ENCODE data around the gene JUND. TPM values are rescaled to one million over a fixed set of nuclear protein-coding genes. Genes with fewer than 3 reads are reported as not detected.

JUND gene
- total RNA-seq, 2 donors from 2014 or later = 521 to 844 TPM

DNA sequence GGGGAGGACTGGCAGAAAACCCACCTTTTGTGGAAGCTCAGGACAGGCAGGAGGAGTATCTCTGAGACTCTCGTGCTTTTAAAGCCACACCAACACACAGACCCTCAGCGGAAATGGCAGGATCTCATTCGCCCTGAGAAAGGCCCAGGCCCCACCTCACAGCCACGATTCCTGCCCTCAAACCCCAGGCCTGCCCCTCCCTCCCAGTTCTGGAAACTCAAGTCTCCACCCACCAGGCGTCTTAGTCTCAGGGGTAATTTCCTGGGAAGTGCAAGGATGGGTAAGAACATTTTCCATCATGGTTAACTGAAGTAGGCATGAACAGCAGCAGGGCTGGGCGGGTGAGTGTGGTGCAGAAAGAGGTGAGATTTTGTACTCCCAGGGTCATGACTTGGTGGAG is 47.2 kb downstream of the JUND start:
- peaks cover 10% of the 10 kb centered on the region for H3K27me3 ChIP-seq (replicated peaks; ENCODE audit: insufficient read depth)
- H3K27ac ChIP-seq = no peak overlapping the region
- DNase-seq (ENCODE audit: low spot score) = no peak
- intact Hi-C loops (cut with DNase I) = no loop called here
- H3K36me3 ChIP-seq = no peaks in the 10 kb centered on the region
- no peaks in the 10 kb centered on the region for H3K9me3 ChIP-seq
- TF ChIP-seq POLR2A (IDR thresholded peaks at IDR 0.05) (no peak), POLR2AphosphoS5 (IDR thresholded peaks at IDR 0.05) (no peak)
- TF ChIP-seq, protein P1, sequence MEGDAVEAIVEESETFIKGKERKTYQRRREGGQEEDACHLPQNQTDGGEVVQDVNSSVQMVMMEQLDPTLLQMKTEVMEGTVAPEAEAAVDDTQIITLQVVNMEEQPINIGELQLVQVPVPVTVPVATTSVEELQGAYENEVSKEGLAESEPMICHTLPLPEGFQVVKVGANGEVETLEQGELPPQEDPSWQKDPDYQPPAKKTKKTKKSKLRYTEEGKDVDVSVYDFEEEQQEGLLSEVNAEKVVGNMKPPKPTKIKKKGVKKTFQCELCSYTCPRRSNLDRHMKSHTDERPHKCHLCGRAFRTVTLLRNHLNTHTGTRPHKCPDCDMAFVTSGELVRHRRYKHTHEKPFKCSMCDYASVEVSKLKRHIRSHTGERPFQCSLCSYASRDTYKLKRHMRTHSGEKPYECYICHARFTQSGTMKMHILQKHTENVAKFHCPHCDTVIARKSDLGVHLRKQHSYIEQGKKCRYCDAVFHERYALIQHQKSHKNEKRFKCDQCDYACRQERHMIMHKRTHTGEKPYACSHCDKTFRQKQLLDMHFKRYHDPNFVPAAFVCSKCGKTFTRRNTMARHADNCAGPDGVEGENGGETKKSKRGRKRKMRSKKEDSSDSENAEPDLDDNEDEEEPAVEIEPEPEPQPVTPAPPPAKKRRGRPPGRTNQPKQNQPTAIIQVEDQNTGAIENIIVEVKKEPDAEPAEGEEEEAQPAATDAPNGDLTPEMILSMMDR (IDR thresholded peaks at IDR 0.05) = no peak
- no peak overlapping the region for H3K4me3 ChIP-seq
- 29% methylated on average over 6 of the region's 6 CpGs for WGBS
- no peaks in the 10 kb centered on the region for H3K4me1 ChIP-seq (replicated peaks)

DNA sequence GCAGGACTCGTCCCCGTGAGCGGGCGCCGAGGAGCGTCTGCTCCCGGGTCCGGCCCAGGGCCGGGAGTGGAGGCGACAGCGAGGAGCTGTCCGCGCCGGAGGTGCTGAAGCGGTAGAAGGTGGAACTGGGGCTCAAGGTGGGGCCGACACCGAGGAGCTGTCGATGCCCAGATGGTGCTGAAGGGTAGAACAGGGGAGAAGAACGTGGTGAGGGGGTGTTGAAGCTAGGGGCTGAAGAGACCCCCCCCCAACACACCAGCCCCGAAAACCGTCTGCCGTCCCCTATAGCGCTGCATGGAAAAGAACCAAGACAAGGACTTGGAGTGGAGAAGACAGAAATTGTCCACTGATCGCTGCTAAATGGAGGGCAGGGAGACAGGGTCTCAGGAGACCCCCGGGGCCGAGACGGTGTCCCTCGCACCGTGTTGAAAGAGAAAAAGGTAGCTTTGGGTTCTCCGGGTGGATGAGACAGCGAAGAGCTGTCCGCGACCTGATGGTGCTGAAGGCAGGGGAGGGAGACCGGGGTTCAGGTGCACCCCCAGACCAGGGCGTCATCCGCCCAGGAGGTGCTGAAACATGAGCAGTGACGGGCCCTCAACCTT is 48.1 kb downstream of the JUND start:
- 20% methylated on average over 36 of the region's 37 CpGs for WGBS
- DNase-seq (ENCODE audit: low spot score) = no peak
- H3K27me3 ChIP-seq (replicated peaks; ENCODE audit: insufficient read depth) = peaks cover 10% of the 10 kb centered on the region

DNA sequence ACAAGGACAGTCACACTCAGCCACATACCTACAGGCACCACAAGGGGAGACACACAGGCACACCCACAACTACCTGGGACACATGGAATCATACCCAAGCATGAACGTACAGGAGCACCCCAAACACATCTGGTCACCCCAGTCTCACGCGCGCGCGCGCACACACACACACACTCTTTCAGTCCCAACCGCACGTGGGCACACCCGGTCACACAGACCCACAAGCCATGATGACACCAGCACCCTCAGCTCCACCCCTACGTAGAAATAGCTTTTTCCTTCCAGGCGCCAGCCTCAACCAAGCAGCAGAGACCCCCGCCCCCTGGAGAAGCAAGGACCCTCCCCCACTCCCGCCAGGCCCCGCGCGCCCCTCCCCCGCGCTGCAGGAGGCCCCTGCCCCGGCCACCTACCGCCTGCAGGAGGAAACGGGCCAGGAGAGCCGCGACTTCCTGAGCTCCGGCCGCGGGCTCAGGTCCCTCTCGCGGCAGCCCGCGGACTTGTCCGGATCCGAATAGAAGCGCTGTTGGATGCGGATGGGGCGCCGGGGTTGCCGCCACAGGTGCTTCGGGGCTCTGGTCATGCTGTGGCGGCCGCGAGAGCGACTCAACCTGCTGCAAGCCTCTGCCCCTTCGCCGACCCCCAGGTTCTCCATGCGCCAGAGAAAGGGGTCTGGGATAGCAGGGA is 48.7 kb downstream of the JUND start:
- TF ChIP-seq POLR2AphosphoS5 (IDR thresholded peaks at IDR 0.05) (no peak), POLR2A (IDR thresholded peaks at IDR 0.05) (no peak)
- TF ChIP-seq, protein P1 (IDR thresholded peaks at IDR 0.05) = no peak
- no peaks in the 10 kb centered on the region for H3K36me3 ChIP-seq
- intact Hi-C loops (cut with DNase I) = no loop called here
- H3K4me1 ChIP-seq (replicated peaks) = no peaks in the 10 kb centered on the region
- H3K27me3 ChIP-seq (replicated peaks; ENCODE audit: insufficient read depth) = peaks cover 10% of the 10 kb centered on the region
- WGBS = 7% methylated on average over 36 of the region's 46 CpGs
- DNase-seq (ENCODE audit: low spot score) = no peak
- no peaks in the 10 kb centered on the region for H3K9me3 ChIP-seq
- no peak overlapping the region for H3K4me3 ChIP-seq
- H3K27ac ChIP-seq = no peak overlapping the region

More for the DNA sequence above, 48.1 kb downstream of the JUND start:
- Histone ChIP-seq H3K9me3 (no peaks in the 10 kb centered on the region), H3K4me3 (no peak overlapping the region), H3K4me1 (replicated peaks) (no peaks in the 10 kb centered on the region), H3K36me3 (no peaks in the 10 kb centered on the region), H3K27ac (no peak overlapping the region)
- intact Hi-C loops (cut with DNase I) = no loop called here
- TF ChIP-seq, protein P1 (IDR thresholded peaks at IDR 0.05) = no peak
- TF ChIP-seq POLR2A (IDR thresholded peaks at IDR 0.05) (no peak), POLR2AphosphoS5 (IDR thresholded peaks at IDR 0.05) (no peak)

DNA sequence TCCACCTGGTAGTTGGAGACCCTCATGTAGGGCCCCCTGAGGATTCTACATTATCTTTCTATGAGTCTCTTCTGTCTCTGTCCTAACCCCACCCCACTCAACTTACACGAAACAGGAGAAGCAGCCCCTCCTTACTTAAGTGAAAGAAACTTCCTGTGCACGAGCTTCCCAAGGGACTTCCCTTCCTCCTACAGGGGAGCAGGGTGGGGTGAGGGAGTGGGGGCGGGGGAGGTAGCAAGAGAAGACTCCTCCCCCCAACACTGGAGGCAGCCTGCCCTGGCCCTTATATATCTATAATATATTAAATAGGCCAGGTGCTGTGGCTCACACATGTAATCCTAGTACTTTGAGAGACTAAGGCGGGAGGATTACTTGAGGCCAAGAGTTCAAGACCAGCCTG is 49.6 kb downstream of the JUND start:
- no peaks in the 10 kb centered on the region for H3K4me1 ChIP-seq (replicated peaks)
- no peaks in the 10 kb centered on the region for H3K36me3 ChIP-seq
- H3K4me3 ChIP-seq = no peak overlapping the region
- TF ChIP-seq POLR2AphosphoS5 (IDR thresholded peaks at IDR 0.05) (no peak), POLR2A (IDR thresholded peaks at IDR 0.05) (no peak)
- TF ChIP-seq, protein P1 (IDR thresholded peaks at IDR 0.05) = no peak
- H3K27ac ChIP-seq = no peak overlapping the region
- intact Hi-C loops (cut with DNase I) = no loop called here
- no peak for DNase-seq (ENCODE audit: low spot score)
- H3K27me3 ChIP-seq (replicated peaks; ENCODE audit: insufficient read depth) = peaks cover 13% of the 10 kb centered on the region
- no peaks in the 10 kb centered on the region for H3K9me3 ChIP-seq
- 29% methylated on average over 4 of the region's 4 CpGs for WGBS

Measured in prostate gland (tissue), 2 donors.